BLaER1 (cell line): ENCODE results near the gene INPP5A.

Source experiments
- H3K27ac ChIP-seq: shearing (Covaris generic); formaldehyde crosslinking; 2 replicates; pipeline ENCODE4 v1.8.1; 2022
- H3K27me3 ChIP-seq: shearing (Covaris generic); formaldehyde crosslinking; 2 replicates; pipeline ENCODE4 v1.8.1; 2022
- H3K36me3 ChIP-seq: shearing (Covaris generic); formaldehyde crosslinking; 2 replicates; pipeline ENCODE4 v1.8.1; 2022
- H3K4me1 ChIP-seq: shearing (Covaris generic); formaldehyde crosslinking; 2 replicates; pipeline ENCODE4 v1.8.1; 2022
- H3K4me2 ChIP-seq: shearing (Covaris generic); formaldehyde crosslinking; 2 replicates; pipeline ENCODE4 v1.8.1; 2022
- H3K4me3 ChIP-seq: shearing (Covaris generic); formaldehyde crosslinking; 2 replicates; pipeline ENCODE4 v1.8.1; 2022
- H3K9ac ChIP-seq: shearing (Covaris generic); formaldehyde crosslinking; 2 replicates; pipeline ENCODE4 v1.8.1; 2022
- H3K9me3 ChIP-seq: shearing (Covaris generic); formaldehyde crosslinking; 2 replicates; pipeline ENCODE4 v1.8.1; 2022
- H4K20me1 ChIP-seq: shearing (Covaris generic); formaldehyde crosslinking; 2 replicates; pipeline ENCODE4 v1.8.1; 2022
- Cebpa-rat ChIP-seq: shearing (Covaris generic); IDR thresholded peaks from 2 replicates; pipeline ENCODE4 v1.8.1; 2022

Gene INPP5A

DNA sequence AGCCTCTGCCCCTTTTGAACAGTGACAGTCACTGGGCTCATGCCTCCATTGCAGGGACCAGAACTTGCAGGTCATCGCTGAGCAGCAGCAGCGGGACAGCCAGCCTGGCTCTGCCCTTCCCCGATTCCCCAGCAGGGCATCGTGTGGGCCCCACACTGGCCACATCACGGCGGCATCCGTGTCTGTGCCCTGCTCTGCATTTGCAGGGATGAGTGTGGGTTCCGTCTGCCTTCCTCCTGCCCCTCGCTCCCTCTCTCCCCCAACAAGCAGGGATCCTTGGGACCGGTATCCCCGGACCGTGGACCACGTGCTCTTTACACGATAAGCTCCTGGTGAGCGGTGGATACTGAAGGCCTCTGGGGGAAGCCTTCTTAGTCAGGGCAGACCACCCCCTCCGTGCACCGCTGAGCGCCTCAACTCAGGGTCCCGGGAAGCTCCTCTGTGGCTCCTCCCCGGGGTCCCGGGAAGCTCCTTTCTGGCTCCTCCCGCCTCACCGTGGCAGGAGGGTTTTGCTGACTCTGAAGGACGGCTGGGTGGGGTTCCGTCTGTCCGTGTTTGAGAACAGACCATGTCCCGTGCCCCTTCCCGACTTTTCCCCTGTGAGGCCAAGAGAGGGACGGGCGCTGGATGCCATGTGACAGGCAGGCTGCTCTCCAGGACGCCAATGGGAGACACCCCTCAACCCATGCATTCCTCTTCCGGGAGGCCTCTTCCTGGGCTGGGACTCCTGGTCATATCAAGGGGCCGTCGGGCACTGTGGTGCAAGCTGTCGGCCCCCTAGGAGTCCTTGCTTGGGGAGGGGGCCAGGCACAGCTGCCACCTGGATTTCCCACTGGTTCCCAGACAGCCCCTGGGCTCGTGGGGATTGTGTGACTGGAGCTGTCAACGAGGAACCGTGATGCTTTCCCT lies 271.9 kb downstream of the INPP5A start:
- Histone ChIP-seq H4K20me1 (no peaks in the 10 kb centered on the region), H3K4me1 (peaks cover 31% of the 10 kb centered on the region), H3K9ac (no peak overlapping the region), H3K36me3 (no peaks in the 10 kb centered on the region), H3K4me2 (no peak overlapping the region), H3K9me3 (no peaks in the 10 kb centered on the region), H3K4me3 (no peak overlapping the region), H3K27ac (no peak overlapping the region), H3K27me3 (no peaks in the 10 kb centered on the region)
- TF ChIP-seq Cebpa-rat, result no peak

DNA sequence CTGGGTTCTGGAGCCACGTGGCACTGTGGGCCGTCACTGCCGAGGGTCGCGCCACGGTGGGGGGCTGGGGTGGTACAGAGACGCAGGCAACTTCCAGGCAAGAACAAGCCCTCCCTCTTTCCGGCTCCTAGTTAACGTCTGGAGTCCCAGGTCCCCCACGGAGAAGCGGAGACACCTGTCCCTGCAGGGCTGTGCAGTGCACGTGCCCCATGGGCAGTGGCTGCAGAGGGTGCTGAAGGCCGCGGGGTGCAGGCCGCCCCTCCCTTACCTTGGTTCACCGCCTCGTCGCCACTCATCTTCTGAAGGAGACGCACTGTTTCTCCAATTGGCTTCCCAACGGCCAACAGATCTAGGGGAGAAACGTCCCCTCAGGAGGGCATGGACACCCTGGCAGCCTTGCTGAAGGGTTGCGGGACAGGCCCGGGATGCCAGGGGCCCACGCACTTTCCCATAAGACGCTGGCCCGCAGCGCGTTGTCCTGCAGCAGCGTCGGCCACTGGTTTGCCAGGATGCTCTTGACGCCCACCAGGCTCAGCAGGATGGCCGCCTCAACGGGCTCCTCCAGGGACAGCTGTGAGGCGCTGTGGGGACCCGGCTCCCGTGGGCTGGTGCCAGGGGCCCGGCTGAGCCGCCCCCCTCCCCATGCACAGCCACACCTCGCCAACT lies 272.7 kb downstream of the INPP5A start:
- Histone ChIP-seq H3K27me3 (no peaks in the 10 kb centered on the region), H4K20me1 (no peaks in the 10 kb centered on the region), H3K9me3 (no peaks in the 10 kb centered on the region), H3K4me1 (peaks cover 31% of the 10 kb centered on the region), H3K36me3 (no peaks in the 10 kb centered on the region), H3K4me2 (no peak overlapping the region), H3K4me3 (no peak overlapping the region), H3K27ac (no peak overlapping the region), H3K9ac (no peak overlapping the region)
- TF ChIP-seq Cebpa-rat, result no peak

DNA sequence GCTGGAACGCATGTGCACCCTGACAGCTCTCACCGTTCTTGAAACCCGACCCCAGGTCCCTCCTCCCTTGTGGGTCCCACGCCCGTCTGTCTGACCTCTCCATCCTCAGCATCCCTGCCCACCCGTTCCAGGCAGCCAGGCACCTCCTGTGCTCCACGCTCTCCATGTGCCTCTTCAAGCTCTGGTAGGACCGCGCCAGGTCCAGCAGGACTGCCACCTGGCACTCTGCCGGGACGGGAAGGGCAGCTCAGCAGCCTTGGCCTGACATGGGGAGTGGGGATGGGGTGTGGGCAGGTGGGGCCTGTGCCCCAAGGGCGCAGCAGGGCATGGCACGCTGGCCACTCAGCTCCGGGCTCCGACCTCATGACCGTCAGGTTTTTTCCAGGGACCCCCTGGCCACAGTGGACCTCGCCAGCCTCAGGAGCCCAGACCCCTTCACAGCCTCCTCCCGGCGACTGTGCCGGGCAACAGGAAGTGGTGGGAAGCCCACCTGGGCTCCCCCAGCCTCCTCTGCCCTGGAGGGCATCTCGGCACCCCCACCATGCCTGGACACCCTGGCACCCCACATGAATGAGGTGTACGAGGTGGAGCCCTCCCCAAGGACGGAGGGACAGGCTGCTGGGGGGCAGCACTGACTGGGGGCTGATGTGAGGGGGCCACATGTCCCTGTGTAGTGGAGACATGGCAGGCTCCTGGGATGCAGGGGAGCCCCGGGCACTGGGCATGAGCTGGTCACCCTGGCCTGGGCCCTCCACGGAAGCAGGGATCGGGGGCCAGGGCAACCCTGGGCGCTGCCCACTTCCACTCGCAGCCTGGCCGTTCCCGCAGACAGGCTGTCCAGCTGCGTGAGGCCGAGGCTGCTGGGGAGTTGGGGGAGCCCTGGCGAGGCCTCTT lies 273.5 kb downstream of the INPP5A start:
- Histone ChIP-seq H3K9ac (no peak overlapping the region), H4K20me1 (no peaks in the 10 kb centered on the region), H3K9me3 (no peaks in the 10 kb centered on the region), H3K27me3 (no peaks in the 10 kb centered on the region), H3K36me3 (no peaks in the 10 kb centered on the region), H3K4me2 (no peak overlapping the region), H3K27ac (no peak overlapping the region), H3K4me1 (peaks cover 31% of the 10 kb centered on the region), H3K4me3 (no peak overlapping the region)
- no peak for TF ChIP-seq Cebpa-rat

DNA sequence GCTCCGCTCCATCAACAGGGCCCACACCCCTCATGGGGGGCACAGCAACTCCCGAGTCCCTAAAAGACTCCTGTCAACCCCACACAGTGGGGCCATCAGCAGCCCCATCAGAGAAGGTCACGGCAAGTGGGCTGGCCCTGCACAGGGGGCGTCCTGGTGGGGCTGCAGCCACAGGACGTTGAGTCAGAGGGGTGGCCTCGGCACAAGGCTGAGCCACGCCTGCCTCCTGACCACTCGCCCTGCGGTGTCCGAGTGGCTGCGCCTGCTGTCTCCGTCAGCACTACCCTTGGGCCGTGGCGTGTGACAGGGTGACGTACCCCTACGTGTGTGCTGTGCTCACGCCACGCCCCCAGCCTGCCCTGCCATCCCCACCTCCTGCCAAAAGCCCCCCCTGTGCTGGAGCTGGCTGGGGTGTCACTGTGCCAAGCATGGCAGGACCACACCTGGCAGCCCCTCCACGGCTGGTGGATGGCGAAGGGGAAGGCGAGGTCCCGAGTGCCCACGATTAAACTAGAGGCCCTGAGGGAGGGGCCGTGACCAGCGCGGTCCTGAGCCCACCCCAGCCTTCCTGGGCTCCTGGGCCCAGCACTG lies 274.4 kb downstream of the INPP5A start:
- Histone ChIP-seq H3K9me3 (no peaks in the 10 kb centered on the region; the same call in 1 of the 2 replicates), H3K4me3 (no peak overlapping the region), H4K20me1 (no peaks in the 10 kb centered on the region), H3K4me2 (no peak overlapping the region), H3K4me1 (peaks cover 32% of the 10 kb centered on the region), H3K27ac (no peak overlapping the region), H3K27me3 (no peaks in the 10 kb centered on the region), H3K36me3 (no peaks in the 10 kb centered on the region), H3K9ac (no peak overlapping the region)
- TF ChIP-seq Cebpa-rat, result no peak

DNA sequence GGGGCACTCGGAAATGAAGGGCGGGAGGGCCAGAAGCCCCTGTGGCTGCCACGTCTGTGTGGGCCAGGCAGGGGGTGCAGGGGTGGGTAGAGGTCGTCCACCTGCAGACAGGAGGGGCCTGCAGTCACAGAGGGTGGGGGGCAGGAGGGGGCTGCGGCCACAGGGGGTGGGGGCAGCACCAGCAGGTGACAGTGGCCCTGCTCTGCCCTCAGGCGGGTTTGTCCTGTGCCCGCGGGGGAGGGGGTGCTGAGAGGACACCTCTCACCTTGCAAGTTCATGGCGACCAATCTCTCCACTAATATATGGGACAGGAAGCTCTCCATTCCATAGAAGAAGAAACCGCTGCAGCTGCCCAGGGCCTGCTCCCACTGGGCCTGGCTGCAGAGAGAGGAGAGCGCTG lies 274.9 kb downstream of the INPP5A start:
- no peak overlapping the region for H3K9ac ChIP-seq
- H3K27ac ChIP-seq, result no peak overlapping the region
- H3K36me3 ChIP-seq, result no peaks in the 10 kb centered on the region
- no peaks in the 10 kb centered on the region for H4K20me1 ChIP-seq
- H3K27me3 ChIP-seq, result no peaks in the 10 kb centered on the region
- no peaks in the 10 kb centered on the region; the same call in 1 of the 2 replicates for H3K9me3 ChIP-seq
- no peak for TF ChIP-seq Cebpa-rat
- H3K4me2 ChIP-seq, result no peak overlapping the region
- H3K4me3 ChIP-seq, result no peak overlapping the region
- H3K4me1 ChIP-seq, result peaks cover 32% of the 10 kb centered on the region

DNA sequence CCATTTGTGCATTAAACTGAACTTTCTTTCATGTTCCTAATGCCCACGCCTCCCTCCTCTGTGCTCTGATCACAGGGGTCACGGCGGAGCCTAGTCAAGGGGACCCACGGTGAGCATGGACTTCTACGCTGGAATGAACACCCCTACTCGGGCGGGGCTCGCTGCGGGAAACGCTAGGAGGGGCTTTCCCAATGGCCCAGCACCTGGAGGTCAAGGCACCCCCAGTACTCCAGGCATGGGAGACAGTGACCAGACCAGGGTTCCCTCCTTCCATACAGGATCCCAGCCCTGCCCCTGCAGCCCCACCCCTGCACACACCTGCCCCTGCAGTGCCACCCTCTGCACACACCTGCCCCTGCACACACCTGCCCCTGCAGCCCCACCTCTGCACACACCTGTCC lies 275.4 kb downstream of the INPP5A start:
- H3K9ac ChIP-seq, result no peak overlapping the region

DNA sequence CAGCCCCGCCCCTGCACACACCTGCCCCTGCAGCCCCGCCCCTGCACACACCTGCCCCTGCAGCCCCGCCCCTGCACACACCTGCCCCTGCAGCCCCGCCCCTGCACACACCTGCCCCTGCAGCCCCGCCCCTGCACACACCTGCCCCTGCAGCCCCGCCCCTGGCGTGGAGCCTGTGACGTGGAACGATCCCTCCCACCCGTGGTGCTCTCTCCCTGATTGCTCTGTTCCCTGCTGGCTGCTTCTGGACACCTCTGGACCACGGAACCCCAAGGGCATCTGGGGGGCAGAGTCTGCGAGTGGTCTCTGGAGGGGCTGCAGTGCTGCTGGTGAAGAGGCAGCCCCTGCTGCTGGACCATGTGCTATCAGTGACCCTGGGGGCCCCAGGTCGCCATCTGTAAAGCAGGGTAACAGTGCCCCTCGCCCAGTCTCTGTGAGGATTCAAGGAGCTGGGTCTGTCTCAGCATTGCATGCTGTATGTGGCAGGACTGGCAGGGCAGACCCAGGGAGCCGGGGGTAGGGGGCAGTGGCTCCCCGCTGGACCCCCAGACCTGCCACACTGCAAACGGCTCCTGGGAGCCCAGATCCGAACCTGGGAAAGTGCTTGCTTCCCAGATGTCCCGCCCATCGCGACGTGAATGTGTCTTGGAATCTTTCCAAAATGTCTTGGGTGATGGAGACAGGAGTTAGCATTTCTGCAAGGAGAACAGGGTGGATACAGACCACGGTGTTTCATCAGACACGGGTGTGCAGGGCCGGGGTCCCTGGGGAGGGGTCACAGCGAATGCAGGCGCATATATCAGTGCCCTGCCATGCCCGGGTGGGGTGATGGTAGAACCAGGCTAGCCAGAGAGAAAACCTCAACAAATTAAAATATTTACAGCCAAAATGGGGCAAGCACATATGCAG lies 276.2 kb downstream of the INPP5A start:
- no peak overlapping the region for H3K4me3 ChIP-seq
- no peaks in the 10 kb centered on the region for H3K27me3 ChIP-seq
- peaks cover 32% of the 10 kb centered on the region for H3K4me1 ChIP-seq
- H3K9me3 ChIP-seq, result peaks cover 5% of the 10 kb centered on the region
- TF ChIP-seq Cebpa-rat, result no peak
- no peaks in the 10 kb centered on the region for H3K36me3 ChIP-seq
- no peaks in the 10 kb centered on the region for H4K20me1 ChIP-seq
- no peak overlapping the region for H3K27ac ChIP-seq
- peak overlapping the region; percentile 47 for H3K4me2 ChIP-seq
- no peak overlapping the region for H3K9ac ChIP-seq

More for the DNA sequence above, 275.4 kb downstream of the INPP5A start:
- Histone ChIP-seq H3K4me3 (no peak overlapping the region), H3K36me3 (no peaks in the 10 kb centered on the region), H3K4me1 (peaks cover 32% of the 10 kb centered on the region), H3K4me2 (no peak overlapping the region), H3K27ac (no peak overlapping the region), H3K27me3 (no peaks in the 10 kb centered on the region), H4K20me1 (no peaks in the 10 kb centered on the region), H3K9me3 (peaks cover 4% of the 10 kb centered on the region)
- TF ChIP-seq Cebpa-rat, result no peak

DNA sequence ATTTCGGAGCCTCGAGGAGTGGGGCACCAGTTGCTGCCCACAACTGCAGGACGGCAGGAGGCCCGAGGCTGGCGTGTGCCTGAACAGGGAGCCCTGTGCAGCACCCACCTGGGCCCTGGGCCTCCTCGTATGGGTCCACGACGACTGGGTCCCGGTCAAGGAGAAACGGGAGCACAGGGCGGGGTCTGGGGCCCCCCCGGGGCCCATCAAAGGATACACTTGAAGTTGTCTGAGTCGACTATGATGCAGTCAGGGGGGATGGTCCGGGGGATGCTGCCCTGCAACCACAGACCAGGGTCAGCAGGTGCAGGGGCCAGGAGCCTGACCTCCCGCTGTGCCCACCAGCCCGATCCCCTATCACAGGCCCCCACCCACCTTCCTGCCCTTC lies 276.9 kb downstream of the INPP5A start:
- peak overlapping the region; percentile 47 for H3K4me2 ChIP-seq
- H3K9ac ChIP-seq, result no peak overlapping the region
- no peak overlapping the region for H3K4me3 ChIP-seq
- TF ChIP-seq Cebpa-rat, result no peak
- no peaks in the 10 kb centered on the region for H3K27me3 ChIP-seq
- H3K9me3 ChIP-seq, result peaks cover 8% of the 10 kb centered on the region
- peaks cover 32% of the 10 kb centered on the region for H3K4me1 ChIP-seq
- no peaks in the 10 kb centered on the region for H4K20me1 ChIP-seq
- no peaks in the 10 kb centered on the region for H3K36me3 ChIP-seq
- no peak overlapping the region for H3K27ac ChIP-seq
